Activated B cell treated with CpG ODN at 0.5 μM for 24 hours (primary cell): ENCODE measurements around the gene NKD2. TPM values are rescaled to one million over a fixed set of nuclear protein-coding genes. Genes with fewer than 3 reads are reported as not detected.

Experiments used
- ATAC-seq: fragments of 200-7000 bp; cut with Tn5 transposase; one replicate; pipeline ENCODE4 v1.10.0; 2021; ENCODE audit warnings: low read depth, mild to moderate bottlenecking, moderate library complexity
- CTCF ChIA-PET: fragments of 350-600 bp; sonication (Branson Sonifier 250); formaldehyde crosslinking; loops from one replicate; lab custom pipeline; 2021; ENCODE audit warnings: antibody characterized with exemption; lab: Charles Lee
- POLR2A ChIA-PET: fragments of 350-600 bp; sonication (Branson Sonifier 250); formaldehyde crosslinking; loops from one replicate; lab custom pipeline; 2021; ENCODE audit warnings: antibody characterized with exemption; lab: Charles Lee
- DNase-seq: peaks from one replicate; pipeline ENCODE4 v3.0.0; 2022
- H3K27ac Mint-ChIP-seq: one replicate; pipeline ENCODE4 v1.8.0; 2020; ENCODE audit warnings: mixed read lengths
- H3K27me3 Mint-ChIP-seq: one replicate; pipeline ENCODE4 v1.8.0; 2021; ENCODE audit warnings: mixed read lengths
- H3K36me3 Mint-ChIP-seq: one replicate; pipeline ENCODE4 v1.8.0; 2021; ENCODE audit warnings: low read depth, mixed read lengths
- H3K4me1 Mint-ChIP-seq: one replicate; pipeline ENCODE4 v1.8.0; 2021; ENCODE audit warnings: mixed read lengths
- H3K4me3 Mint-ChIP-seq: one replicate; pipeline ENCODE4 v1.8.0; 2020; ENCODE audit warnings: mild to moderate bottlenecking, mixed read lengths
- H3K9me3 Mint-ChIP-seq: one replicate; pipeline ENCODE4 v1.8.0; 2020; ENCODE audit warnings: mixed read lengths
- CTCF ChIP-seq: fragments of 200-600 bp; IDR thresholded peaks from one replicate; pipeline ENCODE4 v1.8.0; 2022; ENCODE audit warnings: antibody characterized with exemption, mild to moderate bottlenecking
- intact Hi-C: fragments of 100-400 bp; cut with micrococcal nuclease; formaldehyde crosslinking; loops from one replicate; pipeline ENCODE4 v1.15.1; 2024
- total RNA-seq: library from RNA; stranded (reverse); gene quantifications from 2 replicates; pipeline ENCODE4 v1.2.3, GENCODE V29; 2022

Gene NKD2
- total RNA-seq, 1 donor from 2014 or later, result 0.16 TPM

GRCh38 chr5:1010181-1010510 lies 1.5 kb downstream of the NKD2 start:
- ATAC-seq, result no peak
- Mint-ChIP-seq H3K4me1 (peaks cover 13% of the 10 kb centered on the region), H3K9me3 (no peaks in the 10 kb centered on the region), H3K27ac (no peak overlapping the region), H3K4me3 (no peak overlapping the region), H3K27me3 (peaks cover 46% of the 10 kb centered on the region), H3K36me3 (no peaks in the 10 kb centered on the region)
- no peak for TF ChIP-seq CTCF
- ChIA-PET CTCF (interaction anchor here (1.4 kb wide), 1 partner anchor 130 kb away, joined by 10 read pairs; no protein-coding TSS in a partner anchor), POLR2A (no interaction called here)
- intact Hi-C loops, result no loop called here
- no peak for DNase-seq

GRCh38 chr5:1010641-1011046 lies 2.0 kb downstream of the NKD2 start:
- Mint-ChIP-seq H3K4me3 (no peak overlapping the region), H3K9me3 (no peaks in the 10 kb centered on the region), H3K36me3 (no peaks in the 10 kb centered on the region), H3K4me1 (peaks cover 12% of the 10 kb centered on the region), H3K27me3 (peaks cover 46% of the 10 kb centered on the region), H3K27ac (no peak overlapping the region)
- ATAC-seq, result no peak
- DNase-seq, result no peak
- ChIA-PET CTCF (interaction anchor here (1.4 kb wide), 1 partner anchor 130 kb away, joined by 10 read pairs; no protein-coding TSS in a partner anchor), POLR2A (no interaction called here)
- intact Hi-C loops, result no loop called here
- TF ChIP-seq CTCF, result no peak

GRCh38 chr5:1011226-1011631 lies 2.6 kb downstream of the NKD2 start:
- POLR2A ChIA-PET, result no interaction called here
- peaks cover 9% of the 10 kb centered on the region for H3K4me1 Mint-ChIP-seq
- no peaks in the 10 kb centered on the region for H3K36me3 Mint-ChIP-seq
- H3K27me3 Mint-ChIP-seq, result peaks cover 41% of the 10 kb centered on the region
- CTCF ChIA-PET, result interaction anchor here (1.4 kb wide), 1 partner anchor 129 kb away, joined by 10 read pairs; no protein-coding TSS in a partner anchor
- TF ChIP-seq CTCF, result no peak
- H3K9me3 Mint-ChIP-seq, result no peaks in the 10 kb centered on the region
- intact Hi-C loops, result no loop called here
- ATAC-seq (no peak), DNase-seq (no peak)
- no peak overlapping the region for H3K27ac Mint-ChIP-seq
- H3K4me3 Mint-ChIP-seq, result peak overlapping the region; percentile 32

GRCh38 chr5:1011741-1012312 lies 3.2 kb downstream of the NKD2 start:
- no peak for ATAC-seq
- Mint-ChIP-seq H3K27ac (no peak overlapping the region), H3K4me3 (no peak overlapping the region), H3K27me3 (peaks cover 35% of the 10 kb centered on the region), H3K4me1 (peaks cover 9% of the 10 kb centered on the region), H3K36me3 (no peaks in the 10 kb centered on the region), H3K9me3 (no peaks in the 10 kb centered on the region)
- POLR2A ChIA-PET, result no interaction called here
- CTCF ChIA-PET, result no interaction called here
- no peak for TF ChIP-seq CTCF
- no peak for DNase-seq
- intact Hi-C loops, result no loop called here

GRCh38 chr5:1012313-1012841 lies 3.8 kb downstream of the NKD2 start:
- intact Hi-C loops, result no loop called here
- Mint-ChIP-seq H3K9me3 (no peaks in the 10 kb centered on the region), H3K4me1 (peaks cover 9% of the 10 kb centered on the region), H3K27me3 (peaks cover 29% of the 10 kb centered on the region), H3K36me3 (no peaks in the 10 kb centered on the region), H3K27ac (no peak overlapping the region), H3K4me3 (no peak overlapping the region)
- CTCF ChIA-PET, result no interaction called here
- ATAC-seq, result no peak
- no peak for TF ChIP-seq CTCF
- DNase-seq, result no peak
- POLR2A ChIA-PET, result no interaction called here
